ENCODE data around the gene IMP4. TPM values are rescaled to one million over a fixed set of nuclear protein-coding genes. Genes with fewer than 3 reads are reported as not detected.

Gene IMP4
- total and polyA plus RNA-seq, 2 donors (not counting 1 experiment from before 2014, with no cell fraction given): 102 to 164 TPM

GRCh38 chr2:130366720-130367119 is 24.0 kb downstream of the IMP4 start:
- Mint-ChIP-seq H3K27ac (no peak overlapping the region), H3K4me3 (no peak overlapping the region), H3K27me3 (peaks cover 7% of the 10 kb centered on the region), H3K4me1 (peaks cover 21% of the 10 kb centered on the region), H3K9me3 (ENCODE audit: insufficient read depth) (no peaks in the 10 kb centered on the region)
- Histone ChIP-seq H2AFZ (ENCODE audit: insufficient read depth, low read depth, low read length, poor library complexity, severe bottlenecking) (no peak overlapping the region), H3K9ac (ENCODE audit: low read length) (no peak overlapping the region), H3K27ac (ENCODE audit: low read length in 2 of 2) (no peak overlapping the region), H4K20me1 (ENCODE audit: control insufficient read depth, insufficient read depth, low read length, poor library complexity, severe bottlenecking) (no peaks in the 10 kb centered on the region), H3K4me2 (replicated peaks; ENCODE audit: low read depth, low read length, poor library complexity, severe bottlenecking) (no peak overlapping the region), H3K4me3 (ENCODE audit: control extremely low read depth in 1 of 5, extremely low read depth in 1 of 5, insufficient read depth in 1 of 5, low read depth in 2 of 5, low read length in 4 of 5) (no peak overlapping the region), H3K79me2 (ENCODE audit: control insufficient read depth, insufficient read depth, low read length) (peaks cover 16% of the 10 kb centered on the region), H3K36me3 (replicated peaks in 1 of 2; ENCODE audit: control extremely low read depth in 1 of 2, control insufficient read depth in 1 of 2, extremely low read depth in 1 of 2, insufficient read depth in 2 of 2, low read length in 1 of 2) (no peaks in the 10 kb centered on the region), H3K9me3 (ENCODE audit: control extremely low read depth in 1 of 3, control insufficient read depth in 2 of 3, insufficient read depth in 1 of 3, low read length in 2 of 3) (peaks cover 0 to 5% (median 0%) of the 10 kb centered on the region in 3 donors), H3K27me3 (replicated peaks in 1 of 4; ENCODE audit: control extremely low read depth in 1 of 4, control insufficient read depth in 3 of 4, insufficient read depth in 4 of 4, low read length in 3 of 4) (no peaks in the 10 kb centered on the region), H3K4me1 (ENCODE audit: control insufficient read depth in 2 of 2, insufficient read depth in 2 of 2, low read length in 2 of 2) (peaks cover 14 to 22% of the 10 kb centered on the region in 2 donors)
- TF ChIP-seq, protein P1, sequence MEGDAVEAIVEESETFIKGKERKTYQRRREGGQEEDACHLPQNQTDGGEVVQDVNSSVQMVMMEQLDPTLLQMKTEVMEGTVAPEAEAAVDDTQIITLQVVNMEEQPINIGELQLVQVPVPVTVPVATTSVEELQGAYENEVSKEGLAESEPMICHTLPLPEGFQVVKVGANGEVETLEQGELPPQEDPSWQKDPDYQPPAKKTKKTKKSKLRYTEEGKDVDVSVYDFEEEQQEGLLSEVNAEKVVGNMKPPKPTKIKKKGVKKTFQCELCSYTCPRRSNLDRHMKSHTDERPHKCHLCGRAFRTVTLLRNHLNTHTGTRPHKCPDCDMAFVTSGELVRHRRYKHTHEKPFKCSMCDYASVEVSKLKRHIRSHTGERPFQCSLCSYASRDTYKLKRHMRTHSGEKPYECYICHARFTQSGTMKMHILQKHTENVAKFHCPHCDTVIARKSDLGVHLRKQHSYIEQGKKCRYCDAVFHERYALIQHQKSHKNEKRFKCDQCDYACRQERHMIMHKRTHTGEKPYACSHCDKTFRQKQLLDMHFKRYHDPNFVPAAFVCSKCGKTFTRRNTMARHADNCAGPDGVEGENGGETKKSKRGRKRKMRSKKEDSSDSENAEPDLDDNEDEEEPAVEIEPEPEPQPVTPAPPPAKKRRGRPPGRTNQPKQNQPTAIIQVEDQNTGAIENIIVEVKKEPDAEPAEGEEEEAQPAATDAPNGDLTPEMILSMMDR (IDR thresholded peaks at IDR 0.05): no peak
- no peak for TF ChIP-seq EZH2 (IDR thresholded peaks at IDR 0.05; ENCODE audit: borderline replicate concordance, insufficient read depth, low read depth, low read length, poor library complexity, severe bottlenecking)
- CTCF ChIA-PET: interaction anchor here (1.3 kb wide), 1 partner anchor 19 kb away, joined by 4 read pairs; no protein-coding TSS in a partner anchor
- no peak for ATAC-seq (ENCODE audit: low read depth)
- POLR2A ChIA-PET: no interaction called here
- intact Hi-C loops (cut with micrococcal nuclease): no loop called here
- no CpG with 5 or more reads among the region's 1 CpG for WGBS (ENCODE audit: insufficient coverage)
- DNase-seq: no peak

DNA sequence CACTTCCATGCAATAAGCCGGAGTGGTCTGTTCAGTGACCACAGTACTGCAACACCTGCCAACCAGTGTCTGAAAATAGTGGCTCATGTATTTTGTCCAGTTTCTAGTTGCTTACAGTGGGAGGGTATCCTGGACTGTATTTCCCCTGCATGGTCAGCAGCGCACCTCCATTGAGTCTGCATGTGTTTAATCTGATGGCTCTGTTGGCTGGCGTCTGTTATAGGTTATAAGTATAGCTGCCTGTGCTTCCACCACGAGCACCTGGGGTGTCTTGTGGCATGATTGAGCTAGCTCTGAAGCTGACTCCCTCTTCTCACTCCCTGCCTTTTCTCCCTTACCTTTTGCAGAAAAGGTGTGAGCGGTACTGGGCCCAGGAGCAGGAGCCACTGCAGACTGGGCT is 26.1 kb downstream of the IMP4 start:
- H3K9ac ChIP-seq (ENCODE audit: low read length): no peak overlapping the region
- Mint-ChIP-seq H3K9me3 (ENCODE audit: insufficient read depth) (no peaks in the 10 kb centered on the region), H3K4me3 (no peak overlapping the region), H3K4me1 (peaks cover 36% of the 10 kb centered on the region), H3K27ac (no peak overlapping the region), H3K27me3 (peaks cover 7% of the 10 kb centered on the region)
- no peak overlapping the region for H3K4me3 ChIP-seq (ENCODE audit: control extremely low read depth in 1 of 5, extremely low read depth in 1 of 5, insufficient read depth in 1 of 5, low read depth in 2 of 5, low read length in 4 of 5)
- H4K20me1 ChIP-seq (ENCODE audit: control insufficient read depth, insufficient read depth, low read length, poor library complexity, severe bottlenecking): peaks cover 10% of the 10 kb centered on the region
- no peak overlapping the region for H3K27ac ChIP-seq (ENCODE audit: low read length in 2 of 2)
- TF ChIP-seq, protein P1 (IDR thresholded peaks at IDR 0.05): no peak
- no peak for TF ChIP-seq EZH2 (IDR thresholded peaks at IDR 0.05; ENCODE audit: borderline replicate concordance, insufficient read depth, low read depth, low read length, poor library complexity, severe bottlenecking)
- WGBS (ENCODE audit: insufficient coverage): 93% methylated on average over 3 of the region's 5 CpGs
- ChIA-PET CTCF (no interaction called here), POLR2A (no interaction called here)
- H3K27me3 ChIP-seq (replicated peaks in 1 of 4; ENCODE audit: control extremely low read depth in 1 of 4, control insufficient read depth in 3 of 4, insufficient read depth in 4 of 4, low read length in 3 of 4): no peaks in the 10 kb centered on the region
- intact Hi-C loops (cut with micrococcal nuclease): no loop called here
- H3K36me3 ChIP-seq (replicated peaks in 1 of 2; ENCODE audit: control extremely low read depth in 1 of 2, control insufficient read depth in 1 of 2, extremely low read depth in 1 of 2, insufficient read depth in 2 of 2, low read length in 1 of 2): no peaks in the 10 kb centered on the region
- no peak overlapping the region for H2AFZ ChIP-seq (ENCODE audit: insufficient read depth, low read depth, low read length, poor library complexity, severe bottlenecking)
- peaks cover 0 to 8% (median 0%) of the 10 kb centered on the region in 3 donors for H3K9me3 ChIP-seq (ENCODE audit: control extremely low read depth in 1 of 3, control insufficient read depth in 2 of 3, insufficient read depth in 1 of 3, low read length in 2 of 3)
- no peak for DNase-seq
- peaks cover 30% of the 10 kb centered on the region for H3K79me2 ChIP-seq (ENCODE audit: control insufficient read depth, insufficient read depth, low read length)
- no peak for ATAC-seq (ENCODE audit: low read depth)
- H3K4me2 ChIP-seq (replicated peaks; ENCODE audit: low read depth, low read length, poor library complexity, severe bottlenecking): no peak overlapping the region
- peaks cover 21 to 39% of the 10 kb centered on the region in 2 donors for H3K4me1 ChIP-seq (ENCODE audit: control insufficient read depth in 2 of 2, insufficient read depth in 2 of 2, low read length in 2 of 2)

Measured in B cell (primary cell).